Colonic mucosa (tissue), 4 donors: ENCODE results near the gene FHL2. TPM values are rescaled to one million over a fixed set of nuclear protein-coding genes. Genes with fewer than 3 reads are reported as not detected.

Source experiments
- DNase-seq: peaks from one replicate; pipeline ENCODE4 v3.0.0-alpha.2; 2020
- H3K27ac ChIP-seq: fragments of 200-600 bp; one replicate; pipeline ENCODE4 v1.8.0; 2021
- H3K27me3 ChIP-seq: fragments of 200-600 bp; one replicate; pipeline ENCODE4 v1.8.0; 2021
- H3K36me3 ChIP-seq: fragments of 200-600 bp; one replicate; pipeline ENCODE4 v1.8.0; 2021
- H3K4me1 ChIP-seq: fragments of 200-600 bp; one replicate; pipeline ENCODE4 v1.8.0; 2021; ENCODE audit warnings: mild to moderate bottlenecking
- H3K4me3 ChIP-seq: fragments of 200-600 bp; one replicate; pipeline ENCODE4 v1.8.0; 2021
- H3K9ac ChIP-seq, 2 donors: one replicate each; pipeline ENCODE4 v1.7.0; 2013; ENCODE audit warnings: control low read depth in 2 of 2, low read depth in 2 of 2, low read length in 2 of 2
- H3K9me3 ChIP-seq: fragments of 200-600 bp; one replicate; pipeline ENCODE4 v1.8.0; 2021
- intact Hi-C: fragments of 100-400 bp; cut with DNase I; formaldehyde crosslinking; loops from one replicate; pipeline ENCODE4 v1.14.1; 2022
- total RNA-seq, 2 donors: library from RNA; stranded (reverse); fragmentation: NEBNext Ultra II Directional in 1 of 2; extraction: Animal tissue kit (Norgen Biotek cat#: 25700) in 1 of 2; gene quantifications; one replicate each; pipeline ENCODE4 v1.2.1, GENCODE V29; 2021
- TF ChIP-seq, protein P1 (sequence below): fragments of 200-600 bp; IDR thresholded peaks from one replicate; pipeline ENCODE4 v1.8.0; 2022; ENCODE audit warnings: antibody characterized with exemption, mild to moderate bottlenecking
- donor health status: healthy.
- donor health status: DM: no; HTN: no; CAD: no.
- donor health status: DM: no; HTN: no; CAD: no.

The FHL2 gene
- total RNA-seq, 2 donors from 2014 or later = 103 to 212 TPM

DNA sequence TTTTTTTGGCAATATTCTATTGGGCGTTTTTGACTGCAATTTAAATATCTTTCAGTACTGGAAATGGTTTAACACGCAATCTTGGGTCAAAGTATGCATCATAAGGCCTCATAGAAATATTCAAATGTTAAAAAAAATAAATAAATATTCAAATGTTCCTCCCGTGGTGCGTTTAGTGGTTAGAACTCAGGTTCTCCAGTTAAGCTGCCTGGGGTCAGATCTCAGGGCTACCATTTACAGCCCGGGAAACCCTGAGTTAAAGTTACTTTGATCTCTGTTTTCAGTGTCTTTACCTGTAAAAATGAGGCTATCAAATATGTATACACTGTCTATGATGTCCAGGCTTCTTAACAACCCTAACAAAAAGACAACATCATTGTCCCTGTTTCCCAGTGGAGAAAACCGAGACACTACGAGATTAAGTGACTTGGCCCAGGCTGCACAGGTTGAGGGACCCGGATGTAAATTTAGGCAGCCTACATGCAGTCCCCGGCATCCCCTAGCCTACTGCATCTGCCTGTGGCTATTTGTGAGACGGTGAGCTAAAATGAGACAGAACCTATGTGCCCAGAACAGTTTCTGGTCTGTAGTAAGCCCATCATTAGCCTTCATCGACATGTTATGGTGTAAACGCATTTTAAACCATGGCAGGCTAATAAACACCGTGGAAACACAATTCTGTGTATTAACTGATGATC, 1.7 kb downstream of the FHL2 start:
- Histone ChIP-seq H3K36me3 (no peaks in the 10 kb centered on the region), H3K27ac (peak overlapping the region; percentile 88), H3K4me1 (peaks cover 8% of the 10 kb centered on the region), H3K9me3 (no peaks in the 10 kb centered on the region), H3K4me3 (peak overlapping the region; percentile 77), H3K9ac (peak overlapping the region; percentile 0 to 65), H3K27me3 (no peaks in the 10 kb centered on the region)
- intact Hi-C loops = no loop called here
- DNase-seq = no peak
- TF ChIP-seq, protein P1, sequence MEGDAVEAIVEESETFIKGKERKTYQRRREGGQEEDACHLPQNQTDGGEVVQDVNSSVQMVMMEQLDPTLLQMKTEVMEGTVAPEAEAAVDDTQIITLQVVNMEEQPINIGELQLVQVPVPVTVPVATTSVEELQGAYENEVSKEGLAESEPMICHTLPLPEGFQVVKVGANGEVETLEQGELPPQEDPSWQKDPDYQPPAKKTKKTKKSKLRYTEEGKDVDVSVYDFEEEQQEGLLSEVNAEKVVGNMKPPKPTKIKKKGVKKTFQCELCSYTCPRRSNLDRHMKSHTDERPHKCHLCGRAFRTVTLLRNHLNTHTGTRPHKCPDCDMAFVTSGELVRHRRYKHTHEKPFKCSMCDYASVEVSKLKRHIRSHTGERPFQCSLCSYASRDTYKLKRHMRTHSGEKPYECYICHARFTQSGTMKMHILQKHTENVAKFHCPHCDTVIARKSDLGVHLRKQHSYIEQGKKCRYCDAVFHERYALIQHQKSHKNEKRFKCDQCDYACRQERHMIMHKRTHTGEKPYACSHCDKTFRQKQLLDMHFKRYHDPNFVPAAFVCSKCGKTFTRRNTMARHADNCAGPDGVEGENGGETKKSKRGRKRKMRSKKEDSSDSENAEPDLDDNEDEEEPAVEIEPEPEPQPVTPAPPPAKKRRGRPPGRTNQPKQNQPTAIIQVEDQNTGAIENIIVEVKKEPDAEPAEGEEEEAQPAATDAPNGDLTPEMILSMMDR = no peak

- Histone ChIP-seq H3K9ac (peak overlapping the region in 1 of 2 donors; percentile 65), H3K27me3 (no peaks in the 10 kb centered on the region), H3K4me1 (peaks cover 8% of the 10 kb centered on the region), H3K4me3 (peak overlapping the region; percentile 77), H3K9me3 (no peaks in the 10 kb centered on the region), H3K27ac (peak overlapping the region; percentile 88), H3K36me3 (no peaks in the 10 kb centered on the region)
- TF ChIP-seq, protein P1 = no peak
- peak; percentile 75 for DNase-seq
- intact Hi-C loops = no loop called here
These were observed 2.4 kb downstream of the FHL2 start for GRCh38 chr2:105396254-105397024.

DNA sequence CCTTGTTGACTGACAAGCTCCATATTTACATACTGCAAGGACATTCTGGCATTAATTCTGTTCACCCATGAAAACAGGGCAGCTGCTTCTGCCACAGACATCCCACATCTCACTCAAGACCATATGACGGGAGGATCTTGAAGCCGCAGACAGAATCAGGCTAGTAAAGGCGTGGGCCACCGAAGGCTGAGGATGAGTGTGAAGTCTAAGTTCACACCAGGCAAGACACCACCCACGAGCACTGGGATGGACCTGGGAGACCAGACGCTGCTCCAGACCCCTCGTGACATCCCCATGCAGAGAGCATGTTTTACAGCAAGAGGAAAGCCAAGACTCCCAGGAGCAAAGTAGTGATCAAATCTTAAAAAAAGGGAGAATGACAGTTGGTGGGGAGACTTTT, 3.2 kb downstream of the FHL2 start:
- no peaks in the 10 kb centered on the region for H3K36me3 ChIP-seq
- peak overlapping the region; percentile 88 for H3K27ac ChIP-seq
- intact Hi-C loops = no loop called here
- H3K4me1 ChIP-seq = peaks cover 8% of the 10 kb centered on the region
- DNase-seq = no peak
- H3K9me3 ChIP-seq = no peaks in the 10 kb centered on the region
- H3K27me3 ChIP-seq = no peaks in the 10 kb centered on the region
- H3K4me3 ChIP-seq = peak overlapping the region; percentile 77
- TF ChIP-seq, protein P1 = no peak
- peak overlapping the region in 1 of 2 donors; percentile 38 for H3K9ac ChIP-seq

DNA sequence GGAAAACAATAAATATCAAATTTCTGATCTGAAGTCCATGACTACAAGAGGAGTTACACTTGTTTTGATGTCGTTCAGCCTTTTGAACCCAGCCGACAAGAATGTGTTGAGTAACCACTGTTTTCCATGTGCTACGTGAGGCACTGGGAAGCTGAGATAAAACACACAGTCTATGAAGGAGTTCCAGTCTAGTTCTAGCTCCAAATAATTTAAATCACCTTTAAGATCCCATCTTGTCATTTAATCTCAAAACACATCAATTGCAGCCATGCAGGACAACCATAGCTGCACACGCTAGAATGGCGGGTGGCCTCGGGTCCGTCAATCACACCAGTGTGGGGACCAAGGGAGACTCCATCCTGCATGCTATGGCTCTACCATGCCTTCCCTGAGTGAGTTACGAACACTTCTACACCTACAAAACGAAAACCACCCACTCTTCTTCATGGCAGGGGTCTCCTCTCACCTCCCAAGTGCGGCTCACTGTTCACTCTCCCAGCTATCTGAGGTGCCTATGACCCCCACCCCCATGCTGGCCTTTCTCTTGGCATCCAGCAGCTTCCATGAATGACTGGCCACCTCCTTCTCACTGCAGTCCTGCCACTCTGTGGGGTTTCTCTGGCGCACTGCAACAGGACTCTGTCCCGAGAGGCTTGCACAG, 3.8 kb downstream of the FHL2 start:
- Histone ChIP-seq H3K27ac (peak overlapping the region; percentile 88), H3K4me1 (peaks cover 8% of the 10 kb centered on the region), H3K9ac (peak overlapping the region in 1 of 2 donors; percentile 38), H3K36me3 (no peaks in the 10 kb centered on the region), H3K9me3 (no peaks in the 10 kb centered on the region), H3K27me3 (no peaks in the 10 kb centered on the region), H3K4me3 (peak overlapping the region; percentile 77)
- TF ChIP-seq, protein P1 = no peak
- intact Hi-C loops = no loop called here
- DNase-seq = no peak

GRCh38 chr2:105393373-105394055, 5.3 kb downstream of the FHL2 start:
- Histone ChIP-seq H3K4me1 (peaks cover 5% of the 10 kb centered on the region), H3K9ac (no peak overlapping the region)

More at GRCh38 chr2:105393373-105394055, 5.3 kb downstream of the FHL2 start:
- Histone ChIP-seq H3K9me3 (no peaks in the 10 kb centered on the region), H3K27ac (no peak overlapping the region), H3K36me3 (no peaks in the 10 kb centered on the region), H3K27me3 (no peaks in the 10 kb centered on the region), H3K4me3 (no peak overlapping the region)
- TF ChIP-seq, protein P1 = no peak
- intact Hi-C loops = no loop called here
- no peak for DNase-seq
